Measurements from ENCODE around the gene UBE2G1.

DNA sequence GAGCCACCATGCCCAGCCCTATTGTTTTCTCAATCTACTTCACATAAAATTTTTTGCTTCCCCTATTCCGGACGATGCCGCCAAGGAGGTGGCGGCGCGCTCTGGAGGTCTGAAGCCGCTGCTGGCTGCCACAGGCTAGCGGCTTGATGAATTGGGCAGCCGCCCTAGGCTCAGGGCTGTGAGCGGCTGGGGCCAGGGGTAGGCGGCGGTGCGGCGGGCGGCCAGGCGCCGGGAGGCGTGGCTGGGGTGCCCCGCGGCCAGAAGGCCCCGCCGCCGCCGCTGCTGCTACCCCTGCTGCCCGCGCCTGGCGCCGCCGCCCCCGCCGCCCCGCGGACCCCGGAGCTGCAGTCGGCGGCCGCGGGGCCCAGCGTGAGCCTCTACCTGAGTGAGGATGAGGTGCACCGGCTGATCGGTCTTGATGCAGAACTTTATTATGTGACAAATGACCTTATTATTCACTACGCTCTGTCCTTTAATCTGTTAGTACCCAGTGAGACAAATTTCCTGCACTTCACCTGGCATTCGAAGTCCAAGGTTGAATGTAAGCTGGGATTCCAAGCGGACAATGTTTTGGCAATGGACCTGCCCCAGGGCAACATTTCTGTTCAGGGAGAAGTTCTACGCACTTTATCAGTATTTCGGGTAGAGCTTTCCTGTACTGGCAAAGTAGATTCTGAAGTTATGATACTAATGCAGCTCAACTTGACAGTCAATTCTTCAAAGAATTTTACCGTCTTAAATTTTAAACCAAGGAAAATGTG lies 144.4 kb downstream of the UBE2G1 start:
- TF ChIP-seq, protein P1, sequence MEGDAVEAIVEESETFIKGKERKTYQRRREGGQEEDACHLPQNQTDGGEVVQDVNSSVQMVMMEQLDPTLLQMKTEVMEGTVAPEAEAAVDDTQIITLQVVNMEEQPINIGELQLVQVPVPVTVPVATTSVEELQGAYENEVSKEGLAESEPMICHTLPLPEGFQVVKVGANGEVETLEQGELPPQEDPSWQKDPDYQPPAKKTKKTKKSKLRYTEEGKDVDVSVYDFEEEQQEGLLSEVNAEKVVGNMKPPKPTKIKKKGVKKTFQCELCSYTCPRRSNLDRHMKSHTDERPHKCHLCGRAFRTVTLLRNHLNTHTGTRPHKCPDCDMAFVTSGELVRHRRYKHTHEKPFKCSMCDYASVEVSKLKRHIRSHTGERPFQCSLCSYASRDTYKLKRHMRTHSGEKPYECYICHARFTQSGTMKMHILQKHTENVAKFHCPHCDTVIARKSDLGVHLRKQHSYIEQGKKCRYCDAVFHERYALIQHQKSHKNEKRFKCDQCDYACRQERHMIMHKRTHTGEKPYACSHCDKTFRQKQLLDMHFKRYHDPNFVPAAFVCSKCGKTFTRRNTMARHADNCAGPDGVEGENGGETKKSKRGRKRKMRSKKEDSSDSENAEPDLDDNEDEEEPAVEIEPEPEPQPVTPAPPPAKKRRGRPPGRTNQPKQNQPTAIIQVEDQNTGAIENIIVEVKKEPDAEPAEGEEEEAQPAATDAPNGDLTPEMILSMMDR (optimal IDR thresholded peaks at IDR 0.05 in 1 of 3, IDR thresholded peaks at IDR 0.05 in 1 of 3, conservative IDR thresholded peaks at IDR 0.05 in 1 of 3; ENCODE audit: extremely low read depth in 1 of 3, insufficient read depth in 2 of 3, low read length in 3 of 3), result no peak
- no peak for TF ChIP-seq EZH2 (IDR thresholded peaks at IDR 0.05; ENCODE audit: low read length)
